ENCODE measurements around the gene UBXN10. TPM values are rescaled to one million over a fixed set of nuclear protein-coding genes. Genes with fewer than 3 reads are reported as not detected.
"Not testable (repeated sequence)": the region's sequence is repeated elsewhere in the genome, so short reads cannot be mapped to it uniquely, and the experiment has no call there.

The UBXN10 gene
- total and polyA plus RNA-seq, 2 experiments from 2014 or later, result 1.3 to 1.8 TPM

DNA sequence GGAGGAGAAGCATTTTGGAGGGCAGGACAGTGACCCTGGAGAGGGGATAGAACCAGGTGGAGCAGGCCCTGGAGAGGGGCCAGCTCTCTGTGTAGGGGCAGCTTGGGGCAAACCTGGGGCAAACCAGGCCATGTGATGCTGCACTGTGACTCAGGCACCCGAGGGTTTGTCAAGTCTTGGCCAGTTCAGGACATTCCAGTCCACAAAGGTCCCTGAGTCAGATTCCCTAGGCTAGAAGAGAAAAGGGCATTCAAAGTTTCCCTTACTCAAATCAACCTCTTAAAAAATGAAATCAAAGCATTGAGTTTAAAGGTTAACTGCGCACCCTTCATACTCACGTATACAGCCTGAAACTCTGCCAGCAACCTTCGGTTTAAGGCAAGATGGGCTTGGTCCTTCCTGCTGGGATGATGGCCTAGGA, 25.6 kb downstream of the UBXN10 start:
- no peaks in the 10 kb centered on the region for H3K9me3 ChIP-seq (ENCODE audit: low read depth)
- TF ChIP-seq, protein P1, sequence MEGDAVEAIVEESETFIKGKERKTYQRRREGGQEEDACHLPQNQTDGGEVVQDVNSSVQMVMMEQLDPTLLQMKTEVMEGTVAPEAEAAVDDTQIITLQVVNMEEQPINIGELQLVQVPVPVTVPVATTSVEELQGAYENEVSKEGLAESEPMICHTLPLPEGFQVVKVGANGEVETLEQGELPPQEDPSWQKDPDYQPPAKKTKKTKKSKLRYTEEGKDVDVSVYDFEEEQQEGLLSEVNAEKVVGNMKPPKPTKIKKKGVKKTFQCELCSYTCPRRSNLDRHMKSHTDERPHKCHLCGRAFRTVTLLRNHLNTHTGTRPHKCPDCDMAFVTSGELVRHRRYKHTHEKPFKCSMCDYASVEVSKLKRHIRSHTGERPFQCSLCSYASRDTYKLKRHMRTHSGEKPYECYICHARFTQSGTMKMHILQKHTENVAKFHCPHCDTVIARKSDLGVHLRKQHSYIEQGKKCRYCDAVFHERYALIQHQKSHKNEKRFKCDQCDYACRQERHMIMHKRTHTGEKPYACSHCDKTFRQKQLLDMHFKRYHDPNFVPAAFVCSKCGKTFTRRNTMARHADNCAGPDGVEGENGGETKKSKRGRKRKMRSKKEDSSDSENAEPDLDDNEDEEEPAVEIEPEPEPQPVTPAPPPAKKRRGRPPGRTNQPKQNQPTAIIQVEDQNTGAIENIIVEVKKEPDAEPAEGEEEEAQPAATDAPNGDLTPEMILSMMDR (IDR thresholded peaks at IDR 0.05; ENCODE audit: low read depth, low read length), result no peak
- no peaks in the 10 kb centered on the region for H3K4me1 ChIP-seq (ENCODE audit: low read depth)
- DNase-seq (ENCODE audit: low read depth in 1 of 2, low spot score in 1 of 2), result no peak
- H3K27ac ChIP-seq, result no peak overlapping the region
- peaks cover 46% of the 10 kb centered on the region for H3K27me3 ChIP-seq
- no peak overlapping the region for H3K4me3 ChIP-seq
- no peaks in the 10 kb centered on the region for H3K36me3 ChIP-seq

DNA sequence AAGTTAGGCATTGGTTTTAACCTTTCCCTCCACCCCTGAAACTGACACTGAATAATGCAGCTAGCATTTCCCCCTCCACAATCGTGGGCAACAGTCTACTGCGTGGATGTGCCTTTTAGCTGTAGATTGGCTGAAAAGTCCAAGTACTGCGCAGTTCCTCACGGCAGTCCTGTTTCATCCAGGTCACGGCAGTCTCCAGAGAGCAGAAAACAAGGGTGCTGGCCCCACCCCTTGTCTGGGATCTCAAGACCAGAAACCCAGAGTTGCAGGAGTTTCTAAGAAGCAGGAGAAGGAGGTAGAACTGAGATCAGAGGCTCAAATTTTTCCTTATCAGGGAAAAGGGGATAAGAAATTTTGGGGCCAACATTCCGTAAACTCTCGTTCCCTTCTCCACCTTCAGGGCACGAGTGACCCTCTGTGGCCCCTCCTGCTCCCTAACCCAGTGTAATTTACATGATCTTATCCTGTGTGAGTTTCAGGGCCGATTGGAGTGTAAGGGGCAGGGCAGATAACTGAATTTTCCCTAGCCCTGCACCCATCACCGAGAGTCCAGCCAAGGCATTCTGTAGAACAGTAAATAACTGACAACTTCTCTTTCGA, 26.3 kb downstream of the UBXN10 start:
- Histone ChIP-seq H3K9me3 (ENCODE audit: low read depth) (no peaks in the 10 kb centered on the region), H3K27ac (no peak overlapping the region), H3K4me3 (no peak overlapping the region), H3K27me3 (peaks cover 46% of the 10 kb centered on the region), H3K4me1 (ENCODE audit: low read depth) (no peaks in the 10 kb centered on the region), H3K36me3 (no peaks in the 10 kb centered on the region)
- TF ChIP-seq, protein P1 (IDR thresholded peaks at IDR 0.05; ENCODE audit: low read depth, low read length), result no peak
- DNase-seq (ENCODE audit: low read depth in 1 of 2, low spot score in 1 of 2), result no peak

DNA sequence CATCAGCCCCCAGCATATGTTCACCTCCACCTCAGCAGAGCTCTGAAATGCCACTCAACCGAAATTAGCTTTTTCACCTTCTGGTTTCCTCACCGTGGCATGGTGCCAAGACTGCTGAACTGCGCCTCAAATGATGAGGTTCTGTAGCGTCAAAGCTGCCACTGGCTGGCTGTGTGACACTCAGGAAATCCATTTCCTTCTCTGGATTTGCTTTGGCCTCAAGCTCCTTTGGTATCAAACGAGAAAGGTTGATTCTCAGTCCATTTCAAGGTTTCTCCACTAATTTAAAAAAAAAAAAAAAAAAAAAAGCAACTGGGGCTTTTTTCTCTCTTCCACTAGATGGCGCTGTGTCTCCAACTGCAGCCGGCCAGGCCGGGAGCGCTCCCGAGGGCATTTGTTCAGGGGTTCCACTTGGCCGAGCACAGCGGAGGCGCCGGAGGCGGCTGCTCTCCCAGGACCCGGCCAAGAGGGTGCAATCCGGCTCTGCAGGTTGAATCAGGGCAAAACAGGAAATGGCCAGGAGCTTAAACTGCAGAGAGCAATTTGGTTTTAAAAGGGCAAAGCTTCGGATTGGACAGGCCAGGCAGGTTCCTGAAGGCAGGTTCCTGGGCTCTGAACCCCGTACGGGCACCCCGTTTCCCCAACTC, 26.9 kb downstream of the UBXN10 start:
- Histone ChIP-seq H3K36me3 (no peaks in the 10 kb centered on the region), H3K4me3 (no peak overlapping the region), H3K4me1 (ENCODE audit: low read depth) (no peaks in the 10 kb centered on the region), H3K27ac (no peak overlapping the region), H3K9me3 (ENCODE audit: low read depth) (no peaks in the 10 kb centered on the region), H3K27me3 (peaks cover 46% of the 10 kb centered on the region)
- TF ChIP-seq, protein P1 (IDR thresholded peaks at IDR 0.05; ENCODE audit: low read depth, low read length), result peak; percentile 79
- peak; percentile 67 to 86 for DNase-seq (ENCODE audit: low read depth in 1 of 2, low spot score in 1 of 2)

DNA sequence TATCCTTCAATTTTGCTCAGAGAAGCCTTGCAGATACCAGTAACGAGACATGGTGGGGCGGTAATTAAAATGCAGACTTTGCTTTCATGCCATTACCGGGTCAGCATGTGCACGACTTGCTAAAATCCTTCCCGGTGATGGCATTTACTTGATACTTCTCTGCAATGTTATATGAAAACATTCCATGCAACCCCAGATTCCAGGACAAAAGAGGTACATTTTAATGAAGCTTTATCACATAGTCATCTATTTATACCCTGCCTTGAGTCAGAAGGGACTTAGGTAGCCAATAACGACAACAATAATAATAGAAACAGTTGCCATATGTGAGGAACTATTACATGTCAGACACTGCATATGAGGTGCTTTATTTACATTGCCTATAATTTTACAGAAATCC, 29.8 kb downstream of the UBXN10 start:
- Histone ChIP-seq H3K4me3 (no peak overlapping the region), H3K9me3 (ENCODE audit: low read depth) (no peaks in the 10 kb centered on the region), H3K27ac (no peak overlapping the region), H3K27me3 (peaks cover 46% of the 10 kb centered on the region), H3K36me3 (no peaks in the 10 kb centered on the region), H3K4me1 (ENCODE audit: low read depth) (peaks cover 9% of the 10 kb centered on the region)
- no peak for DNase-seq (ENCODE audit: low read depth in 1 of 2, low spot score in 1 of 2)
- TF ChIP-seq, protein P1 (IDR thresholded peaks at IDR 0.05; ENCODE audit: low read depth, low read length), result no peak

DNA sequence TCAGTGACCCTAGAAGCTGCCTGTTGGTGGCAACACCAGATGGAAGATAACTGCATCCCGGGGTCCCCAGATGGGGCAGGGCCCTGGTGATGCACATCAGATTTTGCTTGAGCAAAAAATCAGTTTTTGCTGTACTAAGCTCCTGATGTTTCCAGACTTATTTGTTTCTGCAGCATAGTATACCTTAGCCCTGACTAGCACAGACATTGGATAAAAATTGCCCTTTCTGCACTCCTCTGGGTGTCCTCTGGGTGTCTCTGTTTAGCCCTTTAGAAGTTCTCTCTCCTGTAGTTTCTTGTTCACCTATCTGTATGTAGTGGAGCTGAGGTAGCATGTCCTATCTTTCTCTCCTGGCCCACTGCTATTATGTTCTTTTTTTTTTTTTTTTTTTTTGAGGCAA, 30.7 kb downstream of the UBXN10 start:
- no peaks in the 10 kb centered on the region for H3K9me3 ChIP-seq (ENCODE audit: low read depth)
- no peak overlapping the region for H3K4me3 ChIP-seq
- TF ChIP-seq, protein P1 (IDR thresholded peaks at IDR 0.05; ENCODE audit: low read depth, low read length), result peak; percentile 50
- peaks cover 40% of the 10 kb centered on the region for H3K27me3 ChIP-seq
- H3K27ac ChIP-seq, result no peak overlapping the region
- H3K36me3 ChIP-seq, result no peaks in the 10 kb centered on the region
- peaks cover 14% of the 10 kb centered on the region for H3K4me1 ChIP-seq (ENCODE audit: low read depth)
- peak in 1 of 2 donors; percentile 36 for DNase-seq (ENCODE audit: low read depth in 1 of 2, low spot score in 1 of 2)

DNA sequence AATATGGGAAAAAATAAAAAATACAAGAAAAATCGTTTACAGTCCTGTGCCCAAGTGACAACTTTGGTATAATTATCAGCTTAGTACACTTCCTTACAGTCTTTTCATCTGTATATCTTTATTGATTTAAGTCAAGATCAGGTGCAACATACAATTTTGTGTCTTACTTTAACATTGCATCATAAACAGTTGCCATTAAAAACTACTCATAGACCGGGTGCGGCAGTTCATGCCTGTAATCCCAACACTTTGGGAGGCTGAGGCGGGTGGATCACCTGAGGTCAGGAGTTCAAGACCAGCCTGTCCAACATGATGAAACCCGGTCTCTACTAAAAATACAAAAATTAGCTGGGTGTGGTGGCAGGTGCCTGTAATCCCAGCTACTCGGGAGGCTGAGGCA, 33.2 kb downstream of the UBXN10 start:
- Histone ChIP-seq H3K27me3 (peaks cover 29% of the 10 kb centered on the region), H3K4me1 (ENCODE audit: low read depth) (peaks cover 18% of the 10 kb centered on the region)
- not testable (repeated sequence) for H3K9me3 ChIP-seq (ENCODE audit: low read depth); H3K27ac ChIP-seq; DNase-seq (ENCODE audit: low read depth in 1 of 2, low spot score in 1 of 2); H3K4me3 ChIP-seq; H3K36me3 ChIP-seq

All from cardiac muscle cell (in vitro differentiated cells and primary cell).